NT2/D1 (cell line): ENCODE results near the gene MGLL.

ENCODE experiments used
- DNase-seq: peaks from one replicate; pipeline ENCODE4 v3.0.0-alpha.2; 2011; ENCODE audit warnings: low read depth, low spot score
- H3K27me3 ChIP-seq: 2 replicates; pipeline ENCODE4 v1.6.0; 2011; ENCODE audit warnings: mild to moderate bottlenecking; ENCODE audit not compliant: insufficient read length, insufficient read depth
- H3K36me3 ChIP-seq: 2 replicates; pipeline ENCODE4 v1.6.1; 2011; ENCODE audit warnings: mild to moderate bottlenecking, low read length, mixed read lengths; ENCODE audit not compliant: insufficient read depth, insufficient read length
- H3K4me1 ChIP-seq: 2 replicates; pipeline ENCODE4 v1.5.1; 2011; ENCODE audit not compliant: insufficient read depth, insufficient read length
- H3K4me3 ChIP-seq: 2 replicates; pipeline ENCODE4 v1.5.1; 2011; ENCODE audit warnings: low read depth; ENCODE audit not compliant: insufficient read length
- H3K9ac ChIP-seq: 2 replicates; pipeline ENCODE4 v1.6.0; 2011; ENCODE audit warnings: low read depth; ENCODE audit not compliant: insufficient read length
- H3K9me3 ChIP-seq: 2 replicates; pipeline ENCODE4 v1.5.1; 2011; ENCODE audit warnings: mild to moderate bottlenecking, low read length; ENCODE audit not compliant: insufficient read depth
- SUZ12 ChIP-seq: IDR thresholded peaks from 2 replicates; pipeline ENCODE4 v1.6.1; 2011; ENCODE audit not compliant: insufficient read length, insufficient read depth; ENCODE audit errors: extremely low read depth
- YY1 ChIP-seq: IDR thresholded peaks from 2 replicates; pipeline ENCODE4 v1.6.1; 2011; ENCODE audit not compliant: insufficient read length, insufficient read depth
- ZNF274 ChIP-seq: IDR thresholded peaks from 2 replicates; pipeline ENCODE4 v1.6.1; 2011; ENCODE audit warnings: mild to moderate bottlenecking, low read depth, low read length

Gene MGLL

DNA sequence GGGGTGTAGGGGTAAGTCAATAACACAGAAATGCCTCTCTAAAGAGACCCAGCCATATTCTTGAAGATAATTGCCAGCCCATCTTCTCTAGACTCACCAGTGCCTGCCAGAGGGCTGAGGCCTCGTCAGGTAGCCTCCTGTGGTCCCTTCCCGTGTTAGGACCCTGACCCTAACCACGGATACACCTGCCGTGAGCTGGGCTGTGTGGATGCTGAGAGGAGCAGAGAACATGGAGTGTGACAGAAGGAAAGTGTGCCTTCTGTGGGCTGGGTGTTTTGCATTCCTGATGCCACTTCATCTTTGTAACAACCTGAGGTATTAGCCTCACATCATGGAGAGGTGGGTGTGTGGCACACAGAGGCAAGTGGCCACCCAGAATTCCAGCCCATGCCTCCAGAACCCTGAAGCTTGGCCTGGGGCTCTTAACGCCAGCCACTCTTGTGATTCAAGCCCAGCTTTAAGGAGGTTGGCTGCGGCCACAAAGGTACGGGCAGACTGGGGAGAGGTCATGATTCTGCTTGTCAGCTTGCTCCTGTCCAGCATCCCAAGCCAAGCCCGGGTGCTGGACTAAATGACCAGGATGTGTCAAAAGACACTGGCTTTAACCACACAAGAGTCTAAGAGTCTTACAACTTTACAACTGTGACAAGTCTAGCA lies 170.7 kb downstream of the MGLL start:
- H3K36me3 ChIP-seq = no peaks in the 10 kb centered on the region
- no peaks in the 10 kb centered on the region for H3K9me3 ChIP-seq
- TF ChIP-seq ZNF274 (no peak), SUZ12 (no peak), YY1 (no peak)
- H3K4me3 ChIP-seq = no peak overlapping the region
- no peak overlapping the region for H3K9ac ChIP-seq
- H3K4me1 ChIP-seq = no peaks in the 10 kb centered on the region
- H3K27me3 ChIP-seq = no peaks in the 10 kb centered on the region
- no peak for DNase-seq

DNA sequence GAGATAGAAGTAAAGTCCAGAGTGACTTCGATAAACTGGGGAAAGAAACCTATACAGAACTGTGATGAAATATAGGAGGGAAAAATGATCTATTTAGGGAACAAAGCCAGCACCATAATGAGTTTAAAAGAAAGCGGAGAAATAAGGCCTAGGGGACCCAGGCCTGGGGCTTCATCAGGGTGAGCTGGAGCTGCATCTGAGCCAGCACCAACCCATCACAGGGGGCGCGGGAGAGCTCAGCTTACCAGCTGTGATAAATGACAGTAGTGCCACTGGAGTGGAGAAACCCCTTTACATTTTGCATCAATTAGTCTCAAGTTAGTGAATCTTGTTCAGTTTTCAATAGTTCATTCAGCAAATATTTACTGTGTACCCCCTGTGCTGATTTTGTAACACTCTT lies 172.1 kb downstream of the MGLL start:
- Histone ChIP-seq H3K27me3 (no peaks in the 10 kb centered on the region), H3K9me3 (no peaks in the 10 kb centered on the region), H3K4me1 (no peaks in the 10 kb centered on the region), H3K9ac (no peak overlapping the region), H3K36me3 (no peaks in the 10 kb centered on the region), H3K4me3 (no peak overlapping the region)
- TF ChIP-seq ZNF274 = no peak
- no peak for TF ChIP-seq SUZ12
- TF ChIP-seq YY1 = no peak
- no peak for DNase-seq

DNA sequence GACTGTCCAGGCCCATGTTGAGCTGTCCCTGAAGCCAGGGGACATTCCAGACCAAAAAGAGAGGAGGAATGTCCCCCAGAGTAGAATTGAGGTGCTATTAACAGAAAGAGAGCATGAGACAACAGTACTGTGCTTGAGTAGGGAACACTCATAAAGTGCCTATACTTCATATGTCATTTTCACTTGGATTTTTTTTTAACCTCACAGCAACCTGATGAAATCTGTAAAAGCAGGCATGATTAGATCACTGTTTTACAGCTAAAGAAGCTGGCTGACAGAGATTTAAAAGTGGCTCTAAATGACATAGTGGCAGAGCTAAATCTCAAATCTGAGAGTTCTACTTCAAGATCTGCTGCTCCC lies 174.5 kb downstream of the MGLL start:
- Histone ChIP-seq H3K9me3 (no peaks in the 10 kb centered on the region), H3K36me3 (no peaks in the 10 kb centered on the region), H3K9ac (no peak overlapping the region), H3K4me3 (no peak overlapping the region), H3K27me3 (no peaks in the 10 kb centered on the region), H3K4me1 (no peaks in the 10 kb centered on the region)
- DNase-seq = no peak
- TF ChIP-seq YY1 = no peak
- no peak for TF ChIP-seq SUZ12
- TF ChIP-seq ZNF274 = no peak

DNA sequence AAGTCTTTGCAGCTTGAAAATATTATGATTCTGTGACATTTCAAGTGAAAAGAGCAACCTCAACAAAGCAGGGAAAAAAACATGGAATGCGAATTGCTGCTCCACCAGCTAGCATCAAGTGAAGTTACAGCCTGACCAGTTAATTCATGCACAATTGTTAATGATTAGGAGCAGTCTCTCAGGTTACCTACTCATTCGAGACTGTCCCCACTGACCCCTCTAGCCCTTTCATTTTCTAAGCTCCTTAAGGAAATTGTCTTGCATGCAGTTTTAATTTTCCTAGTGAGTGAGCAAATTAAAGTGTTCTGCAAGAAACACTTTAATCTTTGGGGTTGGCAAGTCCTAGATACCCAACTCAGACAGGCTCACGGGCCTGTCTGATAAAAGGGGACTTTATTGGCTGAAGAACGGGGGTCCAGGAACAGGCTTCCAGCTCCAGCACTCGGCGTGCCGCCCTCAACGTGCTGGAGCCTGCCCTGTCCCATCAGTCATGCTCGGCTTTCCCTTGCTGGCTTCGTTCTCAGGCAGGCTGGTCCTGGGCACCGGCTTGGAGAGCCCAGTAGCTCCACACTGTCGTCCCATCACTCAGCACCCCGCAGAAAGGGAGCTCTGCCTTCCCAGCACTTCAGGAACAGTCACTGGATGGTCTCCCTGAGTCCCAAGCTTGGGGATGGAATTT lies 175.0 kb downstream of the MGLL start:
- no peak for DNase-seq
- H3K4me3 ChIP-seq = no peak overlapping the region
- H3K27me3 ChIP-seq = no peaks in the 10 kb centered on the region
- no peaks in the 10 kb centered on the region for H3K36me3 ChIP-seq
- H3K9ac ChIP-seq = no peak overlapping the region
- H3K4me1 ChIP-seq = no peaks in the 10 kb centered on the region
- no peaks in the 10 kb centered on the region for H3K9me3 ChIP-seq
- no peak for TF ChIP-seq SUZ12
- TF ChIP-seq ZNF274 = no peak

DNA sequence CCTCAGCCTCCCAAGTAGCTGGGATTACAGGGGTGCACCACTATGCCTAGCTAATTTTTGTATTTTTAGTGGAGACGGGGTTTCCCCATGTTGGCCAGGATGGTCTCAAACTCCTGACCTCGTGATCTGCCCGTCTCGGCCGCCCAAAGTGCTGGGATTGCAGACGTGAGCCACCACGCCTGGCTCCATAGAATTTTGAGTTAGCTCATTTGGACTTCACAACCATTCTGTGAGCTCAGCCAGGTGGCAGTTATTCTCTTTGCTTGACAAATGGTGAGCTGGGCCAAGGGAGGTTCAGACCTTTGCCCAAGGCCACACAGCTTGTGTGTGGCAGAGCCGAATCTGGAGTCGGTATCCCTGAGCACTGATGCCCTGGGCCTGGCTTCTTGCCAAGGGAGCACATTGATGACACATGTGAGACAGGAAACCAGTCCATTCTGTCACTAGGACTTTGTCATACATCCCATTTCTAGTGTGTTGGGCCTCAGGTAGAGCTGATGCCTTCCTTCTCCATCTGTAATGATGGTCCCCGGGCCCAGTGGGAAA lies 175.7 kb downstream of the MGLL start:
- Histone ChIP-seq H3K9me3 (no peaks in the 10 kb centered on the region), H3K4me1 (no peaks in the 10 kb centered on the region), H3K36me3 (no peaks in the 10 kb centered on the region), H3K4me3 (no peak overlapping the region), H3K9ac (no peak overlapping the region), H3K27me3 (no peaks in the 10 kb centered on the region)
- no peak for DNase-seq
- no peak for TF ChIP-seq ZNF274
- no peak for TF ChIP-seq SUZ12
- TF ChIP-seq YY1 = no peak

DNA sequence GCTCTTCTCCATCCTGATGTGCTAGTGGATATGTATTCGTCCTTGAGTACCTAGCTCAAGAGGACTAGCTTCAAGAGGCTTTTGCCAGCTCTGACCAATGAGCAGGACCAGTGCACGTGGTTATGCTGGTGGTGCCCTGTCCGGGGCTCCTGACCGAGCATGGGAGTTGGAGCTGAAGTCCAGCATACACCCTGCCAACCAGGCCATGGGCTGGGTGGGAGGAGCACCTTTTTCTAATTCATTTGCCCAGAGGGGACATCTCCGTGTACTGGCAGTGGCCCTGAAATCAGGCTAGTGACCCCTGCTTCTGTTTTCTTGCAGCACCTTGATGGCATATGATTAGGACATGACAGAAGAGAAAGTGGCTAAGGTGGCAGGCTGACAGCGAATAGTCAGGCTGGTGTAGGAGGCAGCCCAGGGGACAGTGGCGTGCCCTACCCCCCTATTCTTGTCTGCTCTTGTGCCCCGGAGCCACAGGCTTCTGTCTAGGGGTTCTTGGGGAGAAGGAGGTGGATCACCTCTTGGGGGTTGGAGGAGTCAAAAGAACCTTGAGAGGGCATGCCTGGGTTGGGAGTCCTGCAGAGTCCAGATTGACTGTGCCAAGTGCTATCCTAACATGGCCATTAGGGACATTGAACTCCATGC lies 176.8 kb downstream of the MGLL start:
- Histone ChIP-seq H3K36me3 (no peaks in the 10 kb centered on the region), H3K9ac (no peak overlapping the region), H3K9me3 (no peaks in the 10 kb centered on the region), H3K4me1 (no peaks in the 10 kb centered on the region), H3K27me3 (no peaks in the 10 kb centered on the region), H3K4me3 (no peak overlapping the region)
- no peak for DNase-seq
- TF ChIP-seq ZNF274 = no peak
- TF ChIP-seq YY1 = no peak
- no peak for TF ChIP-seq SUZ12

DNA sequence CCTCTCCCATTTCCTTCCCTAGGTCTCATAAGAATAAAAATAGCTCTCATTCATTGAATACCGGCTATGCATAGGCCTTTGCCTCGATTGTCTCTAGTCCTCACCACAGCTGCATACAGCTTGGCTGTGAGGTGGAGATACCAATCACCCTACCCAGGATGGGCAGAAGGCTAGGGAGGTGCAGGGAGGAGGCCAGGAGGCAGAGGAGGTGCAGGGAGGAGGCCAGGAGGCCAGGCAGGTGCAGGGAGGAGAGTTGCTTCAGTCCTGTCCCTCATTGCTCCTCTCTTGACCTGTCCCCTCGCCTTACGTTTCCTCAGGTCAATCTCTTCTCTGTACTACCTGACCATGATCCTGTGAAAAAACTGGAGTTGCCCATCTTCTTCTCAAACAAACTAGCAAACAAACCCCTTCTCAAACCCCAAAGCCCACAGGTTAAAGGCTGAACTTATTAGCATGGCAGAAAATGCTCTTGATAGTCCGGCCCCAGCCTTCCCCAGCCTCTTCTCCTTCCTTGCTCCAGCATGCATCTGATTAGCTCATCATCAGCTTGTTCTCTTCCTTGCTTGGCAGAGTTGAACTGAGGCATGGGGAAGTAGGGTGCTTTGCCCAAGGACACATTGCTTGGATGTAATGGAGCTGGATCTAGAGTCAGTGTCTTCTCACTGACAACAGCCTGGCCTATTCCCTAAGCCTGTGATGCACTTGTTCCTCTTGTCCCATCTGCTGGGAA lies 177.5 kb downstream of the MGLL start:
- no peak for TF ChIP-seq SUZ12
- H3K27me3 ChIP-seq = no peaks in the 10 kb centered on the region
- no peaks in the 10 kb centered on the region for H3K9me3 ChIP-seq
- no peak for DNase-seq
- no peaks in the 10 kb centered on the region for H3K36me3 ChIP-seq
- H3K4me1 ChIP-seq = peaks cover 3% of the 10 kb centered on the region
- no peak overlapping the region for H3K9ac ChIP-seq
- no peak overlapping the region for H3K4me3 ChIP-seq
